ENCODE measurements around the gene GPR15. TPM values are rescaled to one million over a fixed set of nuclear protein-coding genes. Genes with fewer than 3 reads are reported as not detected.

GPR15 gene
- not detected for total RNA-seq

DNA sequence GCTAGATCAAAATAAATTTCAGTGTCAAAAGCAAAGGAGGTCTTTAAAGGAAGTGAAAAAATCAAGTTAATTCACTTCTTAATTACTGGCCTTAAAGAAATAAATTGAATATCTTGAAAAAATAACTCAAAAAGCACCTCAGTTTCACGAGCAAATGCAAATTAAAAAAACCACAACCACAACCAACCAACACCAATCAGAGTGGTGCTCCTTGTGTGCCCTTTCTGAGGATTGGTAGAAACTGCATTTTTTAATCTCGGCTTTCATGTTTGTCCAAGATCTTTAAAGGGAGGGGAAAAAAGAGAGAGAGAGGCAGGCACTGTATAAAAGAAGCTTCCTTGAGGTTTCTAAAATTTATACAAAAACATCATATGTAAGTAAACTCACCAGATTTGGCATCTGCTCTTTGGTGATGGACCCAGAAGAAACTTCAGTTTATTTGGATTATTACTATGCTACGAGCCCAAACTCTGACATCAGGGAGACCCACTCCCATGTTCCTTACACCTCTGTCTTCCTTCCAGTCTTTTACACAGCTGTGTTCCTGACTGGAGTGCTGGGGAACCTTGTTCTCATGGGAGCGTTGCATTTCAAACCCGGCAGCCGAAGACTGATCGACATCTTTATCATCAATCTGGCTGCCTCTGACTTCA, at the start of gene GPR15:
GPR15 (plus strand) TSS at position 357 of the 653 bp plus-strand sequence; CDS start at position 413, 56 bp downstream.
- Histone ChIP-seq H3K27ac (no peak within 1 kb of the TSS), H3K4me3 (no peak within 1 kb of the TSS), H3K4me1 (ENCODE audit: control insufficient read depth in 1 of 2, low read depth in 2 of 2) (no peaks in the 10 kb centered on the region), H3K36me3 (no peaks in the 10 kb centered on the region), H3K27me3 (replicated peaks; ENCODE audit: insufficient read depth) (no peaks in the 10 kb centered on the region), H3K9me3 (no peaks in the 10 kb centered on the region)
- TF ChIP-seq, protein P1, sequence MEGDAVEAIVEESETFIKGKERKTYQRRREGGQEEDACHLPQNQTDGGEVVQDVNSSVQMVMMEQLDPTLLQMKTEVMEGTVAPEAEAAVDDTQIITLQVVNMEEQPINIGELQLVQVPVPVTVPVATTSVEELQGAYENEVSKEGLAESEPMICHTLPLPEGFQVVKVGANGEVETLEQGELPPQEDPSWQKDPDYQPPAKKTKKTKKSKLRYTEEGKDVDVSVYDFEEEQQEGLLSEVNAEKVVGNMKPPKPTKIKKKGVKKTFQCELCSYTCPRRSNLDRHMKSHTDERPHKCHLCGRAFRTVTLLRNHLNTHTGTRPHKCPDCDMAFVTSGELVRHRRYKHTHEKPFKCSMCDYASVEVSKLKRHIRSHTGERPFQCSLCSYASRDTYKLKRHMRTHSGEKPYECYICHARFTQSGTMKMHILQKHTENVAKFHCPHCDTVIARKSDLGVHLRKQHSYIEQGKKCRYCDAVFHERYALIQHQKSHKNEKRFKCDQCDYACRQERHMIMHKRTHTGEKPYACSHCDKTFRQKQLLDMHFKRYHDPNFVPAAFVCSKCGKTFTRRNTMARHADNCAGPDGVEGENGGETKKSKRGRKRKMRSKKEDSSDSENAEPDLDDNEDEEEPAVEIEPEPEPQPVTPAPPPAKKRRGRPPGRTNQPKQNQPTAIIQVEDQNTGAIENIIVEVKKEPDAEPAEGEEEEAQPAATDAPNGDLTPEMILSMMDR (IDR thresholded peaks at IDR 0.05), result no peak
- no peak for ATAC-seq (ENCODE audit: insufficient number of reproducible peaks, low FRiP score, low read depth)
- no peak for DNase-seq (ENCODE audit: low spot score)

DNA sequence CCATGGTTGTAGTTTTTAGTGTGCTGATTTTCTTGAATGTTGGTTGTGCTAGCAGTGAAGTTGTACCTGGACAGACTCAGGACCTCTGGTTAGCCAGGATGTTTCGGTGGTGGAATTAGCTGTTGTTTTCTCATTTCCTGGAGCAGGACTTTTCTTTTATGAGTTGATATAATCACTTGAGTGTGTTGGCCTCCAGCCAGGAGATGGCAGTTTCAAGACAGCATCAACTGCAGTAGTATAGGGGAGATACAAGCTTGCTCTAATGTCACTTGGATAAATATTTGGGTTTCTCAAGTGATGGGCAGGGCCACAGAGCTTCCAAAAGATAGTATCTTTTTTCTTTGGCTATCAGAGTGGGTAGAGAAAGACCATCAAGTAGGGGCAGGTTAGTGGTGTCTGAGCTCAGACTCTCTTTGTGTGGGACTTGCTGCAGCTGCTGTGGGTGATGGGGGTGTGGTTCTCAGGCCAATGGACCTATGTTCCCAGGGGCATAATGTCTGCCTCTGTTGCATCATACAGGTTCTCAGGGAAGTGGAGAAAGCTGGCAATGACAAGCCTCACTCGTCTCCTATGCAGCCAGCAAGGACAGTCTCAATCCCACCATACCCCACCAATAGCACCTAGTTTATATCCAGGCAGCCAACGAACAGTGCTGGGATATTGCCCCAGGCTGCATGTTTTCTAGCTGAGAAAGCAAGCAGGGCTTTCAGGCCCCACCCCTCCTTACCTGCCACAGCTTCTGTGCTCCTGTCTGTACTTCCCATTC, 48.9 kb upstream of the GPR15 start:
- Histone ChIP-seq H3K36me3 (no peaks in the 10 kb centered on the region), H3K4me3 (no peak overlapping the region), H3K4me1 (ENCODE audit: control insufficient read depth in 1 of 2, low read depth in 2 of 2) (no peaks in the 10 kb centered on the region), H3K9me3 (peaks cover 36% of the 10 kb centered on the region), H3K27me3 (replicated peaks; ENCODE audit: insufficient read depth) (no peaks in the 10 kb centered on the region), H3K27ac (no peak overlapping the region)
- DNase-seq (ENCODE audit: low spot score), result no peak
- ATAC-seq (ENCODE audit: insufficient number of reproducible peaks, low FRiP score, low read depth), result no peak
- TF ChIP-seq, protein P1 (IDR thresholded peaks at IDR 0.05), result no peak

DNA sequence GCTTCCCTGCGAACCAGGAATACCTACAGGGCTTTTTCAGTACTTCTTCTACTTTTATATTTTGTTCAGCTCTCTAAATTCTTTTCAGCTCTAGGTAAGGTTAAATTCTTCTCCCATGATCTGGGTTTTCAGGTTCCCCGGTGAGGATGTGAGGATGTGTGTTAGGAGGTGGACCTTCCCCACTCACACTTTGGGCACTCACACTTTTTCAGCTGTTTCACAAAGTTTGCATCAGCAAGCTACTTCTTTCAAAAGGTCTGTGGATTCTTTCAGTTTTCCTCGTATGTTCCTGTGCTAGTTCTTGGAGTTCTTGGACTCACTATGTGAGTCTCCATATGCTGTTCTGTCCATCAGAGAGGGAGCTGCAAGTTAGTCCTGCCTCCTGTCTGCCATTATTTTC, 48.2 kb upstream of the GPR15 start:
- ATAC-seq (ENCODE audit: insufficient number of reproducible peaks, low FRiP score, low read depth), result no peak
- Histone ChIP-seq H3K27me3 (replicated peaks; ENCODE audit: insufficient read depth) (no peaks in the 10 kb centered on the region), H3K4me3 (no peak overlapping the region), H3K27ac (no peak overlapping the region), H3K36me3 (no peaks in the 10 kb centered on the region), H3K4me1 (ENCODE audit: control insufficient read depth in 1 of 2, low read depth in 2 of 2) (no peaks in the 10 kb centered on the region), H3K9me3 (peaks cover 33% of the 10 kb centered on the region)
- TF ChIP-seq, protein P1 (IDR thresholded peaks at IDR 0.05), result no peak
- no peak for DNase-seq (ENCODE audit: low spot score)

DNA sequence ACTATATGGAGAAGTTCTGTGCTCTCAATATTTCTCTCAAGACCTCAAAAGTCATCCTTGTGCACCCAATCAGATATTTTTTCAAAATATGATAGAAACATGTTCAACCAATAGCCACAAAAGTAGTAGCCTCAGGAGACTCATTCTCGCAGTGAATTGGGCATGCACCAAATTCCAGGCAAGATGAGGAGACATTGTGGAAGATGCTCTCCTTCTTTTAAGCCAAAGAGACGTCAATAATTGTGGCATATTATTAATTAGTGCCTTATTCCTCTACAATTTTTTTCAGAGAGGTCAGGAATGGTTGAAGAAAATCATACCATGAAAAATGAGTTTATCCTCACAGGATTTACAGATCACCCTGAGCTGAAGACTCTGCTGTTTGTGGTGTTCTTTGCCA, 34.4 kb upstream of the GPR15 start, which contains the start of gene OR5K2:
OR5K2 (plus strand) TSS at position 301 of the 400 bp plus-strand sequence; CDS start at position 301, 0 bp downstream.
- Histone ChIP-seq H3K4me1 (ENCODE audit: control insufficient read depth in 1 of 2, low read depth in 2 of 2) (no peaks in the 10 kb centered on the region), H3K4me3 (no peak within 1 kb of the TSS), H3K27me3 (replicated peaks; ENCODE audit: insufficient read depth) (no peaks in the 10 kb centered on the region), H3K9me3 (no peaks in the 10 kb centered on the region), H3K36me3 (no peaks in the 10 kb centered on the region), H3K27ac (no peak within 1 kb of the TSS)
- TF ChIP-seq, protein P1 (IDR thresholded peaks at IDR 0.05), result no peak
- DNase-seq (ENCODE audit: low spot score) (no peak), ATAC-seq (ENCODE audit: insufficient number of reproducible peaks, low FRiP score, low read depth) (no peak)

DNA sequence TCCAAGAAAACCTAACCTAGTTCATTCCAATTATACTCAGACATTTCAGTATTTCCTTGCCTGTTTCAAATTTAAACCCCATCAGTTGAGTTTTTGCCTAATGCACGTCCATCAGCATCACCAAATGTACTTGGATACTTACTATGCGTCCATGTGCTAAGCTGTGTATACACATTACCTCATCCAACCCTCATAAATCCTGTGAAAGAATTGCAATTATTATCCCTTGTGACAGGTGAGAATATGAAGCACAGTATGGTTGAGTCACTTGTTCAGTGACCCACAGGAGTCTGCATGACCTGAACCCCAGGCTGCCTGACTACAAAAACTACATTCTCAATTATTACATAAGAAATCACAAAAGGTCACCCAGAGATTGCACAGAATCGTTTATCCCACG, 31.8 kb upstream of the GPR15 start:
- no peak for ATAC-seq (ENCODE audit: insufficient number of reproducible peaks, low FRiP score, low read depth)
- no peak for DNase-seq (ENCODE audit: low spot score)
- H3K36me3 ChIP-seq, result no peaks in the 10 kb centered on the region
- H3K4me3 ChIP-seq, result no peak overlapping the region
- no peaks in the 10 kb centered on the region for H3K4me1 ChIP-seq (ENCODE audit: control insufficient read depth in 1 of 2, low read depth in 2 of 2)
- no peaks in the 10 kb centered on the region for H3K27me3 ChIP-seq (replicated peaks; ENCODE audit: insufficient read depth)
- TF ChIP-seq, protein P1 (IDR thresholded peaks at IDR 0.05), result no peak
- no peaks in the 10 kb centered on the region for H3K9me3 ChIP-seq
- no peak overlapping the region for H3K27ac ChIP-seq

Measured in thoracic aorta (tissue), 2 donors.